Measurements from ENCODE around the gene SF3A1.

Gene SF3A1

DNA sequence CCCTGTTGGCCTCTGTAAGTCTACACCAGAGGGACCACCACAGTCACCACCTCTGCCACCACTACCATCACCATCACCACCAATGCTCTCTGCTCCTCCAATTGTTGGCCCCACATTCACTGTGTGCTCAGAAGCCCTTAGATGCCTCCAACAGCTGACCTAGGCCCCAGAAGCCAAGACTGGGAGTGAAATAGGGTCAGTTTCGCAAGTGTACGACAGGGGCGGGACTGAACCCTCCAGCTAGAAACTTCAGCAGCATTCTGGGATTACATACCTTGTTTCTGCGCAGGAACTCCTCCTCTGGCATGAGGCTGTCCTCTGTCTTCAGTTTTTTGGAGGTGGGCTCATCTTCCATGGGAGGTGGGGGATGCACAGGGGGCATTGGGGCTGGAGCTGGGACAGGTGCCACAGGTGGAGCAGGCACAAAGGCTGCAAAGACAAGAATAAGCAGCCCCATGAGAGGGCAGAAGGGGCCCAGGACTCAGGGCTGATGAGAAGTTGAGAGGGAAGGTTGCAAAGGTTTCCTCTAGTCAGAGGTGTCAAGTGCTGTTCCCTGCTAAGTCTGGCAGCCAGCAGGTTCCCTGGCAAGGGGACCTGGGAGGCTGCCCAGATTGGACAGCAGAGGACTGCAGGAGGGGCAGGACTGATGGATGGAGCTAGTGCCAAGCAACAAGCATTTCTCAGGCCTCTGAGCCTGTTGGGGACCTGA, 19.8 kb downstream of the SF3A1 start:
- TF ChIP-seq, protein P1, sequence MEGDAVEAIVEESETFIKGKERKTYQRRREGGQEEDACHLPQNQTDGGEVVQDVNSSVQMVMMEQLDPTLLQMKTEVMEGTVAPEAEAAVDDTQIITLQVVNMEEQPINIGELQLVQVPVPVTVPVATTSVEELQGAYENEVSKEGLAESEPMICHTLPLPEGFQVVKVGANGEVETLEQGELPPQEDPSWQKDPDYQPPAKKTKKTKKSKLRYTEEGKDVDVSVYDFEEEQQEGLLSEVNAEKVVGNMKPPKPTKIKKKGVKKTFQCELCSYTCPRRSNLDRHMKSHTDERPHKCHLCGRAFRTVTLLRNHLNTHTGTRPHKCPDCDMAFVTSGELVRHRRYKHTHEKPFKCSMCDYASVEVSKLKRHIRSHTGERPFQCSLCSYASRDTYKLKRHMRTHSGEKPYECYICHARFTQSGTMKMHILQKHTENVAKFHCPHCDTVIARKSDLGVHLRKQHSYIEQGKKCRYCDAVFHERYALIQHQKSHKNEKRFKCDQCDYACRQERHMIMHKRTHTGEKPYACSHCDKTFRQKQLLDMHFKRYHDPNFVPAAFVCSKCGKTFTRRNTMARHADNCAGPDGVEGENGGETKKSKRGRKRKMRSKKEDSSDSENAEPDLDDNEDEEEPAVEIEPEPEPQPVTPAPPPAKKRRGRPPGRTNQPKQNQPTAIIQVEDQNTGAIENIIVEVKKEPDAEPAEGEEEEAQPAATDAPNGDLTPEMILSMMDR (IDR thresholded peaks at IDR 0.05; ENCODE audit: low read length, missing control alignments): no peak
- DNase-seq (ENCODE audit: low read depth): no peak
- no peak overlapping the region for H3K4me3 ChIP-seq (replicated peaks; ENCODE audit: low read depth, low read length)

DNA sequence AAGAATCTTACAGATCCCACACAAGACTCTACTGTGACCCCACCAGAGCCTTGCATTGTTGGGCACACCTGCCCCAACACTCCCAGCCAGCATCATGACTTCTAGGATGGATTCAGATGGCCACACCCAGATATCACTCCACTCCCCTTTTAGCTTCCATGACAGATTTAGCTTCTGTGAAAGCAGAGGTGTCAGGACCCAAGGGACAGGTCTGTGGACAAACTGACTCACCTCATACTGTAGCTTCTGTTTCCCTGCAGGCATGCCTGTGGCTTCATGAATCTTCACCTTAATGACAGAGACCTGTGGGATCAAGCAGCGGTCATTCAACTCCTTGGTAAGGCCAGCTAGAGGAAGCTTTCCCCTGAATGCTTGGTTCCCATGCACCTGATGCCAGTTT, 21.5 kb downstream of the SF3A1 start:
- TF ChIP-seq, protein P1 (IDR thresholded peaks at IDR 0.05; ENCODE audit: low read length, missing control alignments): no peak
- no peak overlapping the region for H3K4me3 ChIP-seq (replicated peaks; ENCODE audit: low read depth, low read length)
- no peak for DNase-seq (ENCODE audit: low read depth)

DNA sequence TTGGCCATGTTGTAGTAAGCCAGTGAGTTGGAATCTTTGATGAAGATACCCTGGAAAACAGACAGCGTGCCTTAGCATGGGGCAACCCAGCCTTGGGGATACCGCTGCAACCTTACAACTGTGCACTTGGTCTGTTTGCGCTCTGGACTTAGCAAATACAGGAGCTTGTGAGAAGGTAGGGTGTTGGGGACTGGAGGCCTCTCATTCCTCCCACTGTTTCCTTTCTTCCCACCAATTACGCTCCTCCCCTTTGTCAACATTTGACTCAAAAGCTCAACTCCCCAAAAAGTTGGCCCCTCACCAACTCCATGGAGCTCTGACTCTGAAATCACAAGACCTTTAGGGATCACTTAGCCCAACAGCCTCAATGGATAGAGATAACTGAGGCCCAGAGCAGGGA, 22.0 kb downstream of the SF3A1 start:
- no peak for DNase-seq (ENCODE audit: low read depth)
- TF ChIP-seq, protein P1 (IDR thresholded peaks at IDR 0.05; ENCODE audit: low read length, missing control alignments): no peak
- no peak overlapping the region for H3K4me3 ChIP-seq (replicated peaks; ENCODE audit: low read depth, low read length)

DNA sequence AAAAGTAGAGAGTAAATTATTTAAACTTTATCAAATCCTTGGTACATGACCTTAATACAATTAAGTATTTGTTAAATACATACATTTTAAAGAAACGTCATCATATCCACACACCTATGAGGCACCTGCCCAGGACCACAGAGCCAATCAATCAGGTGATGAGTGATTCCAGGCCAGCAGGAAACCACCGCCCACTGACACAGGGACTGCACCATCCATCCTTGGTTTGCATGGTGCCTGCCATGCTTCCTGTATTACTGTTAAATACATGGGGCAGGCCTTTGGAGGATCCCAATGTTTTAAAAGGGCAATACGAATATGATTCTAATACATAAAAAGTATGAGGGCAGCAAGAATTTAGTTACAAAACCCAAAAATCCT, 23.0 kb downstream of the SF3A1 start:
- no peak for DNase-seq (ENCODE audit: low read depth)
- TF ChIP-seq, protein P1 (IDR thresholded peaks at IDR 0.05; ENCODE audit: low read length, missing control alignments): no peak
- no peak overlapping the region for H3K4me3 ChIP-seq (replicated peaks; ENCODE audit: low read depth, low read length)

DNA sequence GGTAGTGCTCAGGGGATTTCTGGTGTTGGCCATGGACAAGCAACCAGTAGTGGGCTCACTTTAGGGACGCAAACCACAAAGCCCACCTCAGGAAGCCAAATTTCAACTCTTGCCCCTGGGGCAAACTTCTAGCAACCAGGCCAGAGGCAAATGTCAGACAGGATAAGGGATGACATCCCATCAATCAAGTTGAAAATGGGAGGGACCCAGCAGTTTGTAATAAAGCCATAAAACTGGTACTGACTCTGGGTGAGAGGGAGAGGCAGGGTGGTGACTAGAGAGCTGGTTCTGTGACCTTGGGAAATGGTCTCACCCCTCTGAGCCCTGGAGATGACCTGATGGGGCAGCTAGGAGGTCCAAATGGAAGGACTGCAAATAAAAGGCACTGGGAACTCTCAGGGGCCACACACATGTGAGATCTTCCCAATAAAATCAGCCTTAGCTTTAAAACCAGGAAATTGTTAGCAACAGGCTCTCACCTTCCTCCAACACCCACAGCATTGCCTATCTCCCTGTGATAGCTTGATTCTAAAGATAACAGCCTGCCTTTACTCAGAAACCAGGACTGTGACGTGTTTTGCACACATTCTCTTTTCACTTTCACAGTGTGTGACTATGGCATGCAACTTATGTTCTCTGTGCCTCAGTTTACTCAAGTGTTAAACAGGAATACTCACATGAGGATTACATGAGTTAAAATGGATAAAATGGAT, 23.5 kb downstream of the SF3A1 start:
- no peak for DNase-seq (ENCODE audit: low read depth)
- H3K4me3 ChIP-seq (replicated peaks; ENCODE audit: low read depth, low read length): no peak overlapping the region
- TF ChIP-seq, protein P1 (IDR thresholded peaks at IDR 0.05; ENCODE audit: low read length, missing control alignments): no peak

DNA sequence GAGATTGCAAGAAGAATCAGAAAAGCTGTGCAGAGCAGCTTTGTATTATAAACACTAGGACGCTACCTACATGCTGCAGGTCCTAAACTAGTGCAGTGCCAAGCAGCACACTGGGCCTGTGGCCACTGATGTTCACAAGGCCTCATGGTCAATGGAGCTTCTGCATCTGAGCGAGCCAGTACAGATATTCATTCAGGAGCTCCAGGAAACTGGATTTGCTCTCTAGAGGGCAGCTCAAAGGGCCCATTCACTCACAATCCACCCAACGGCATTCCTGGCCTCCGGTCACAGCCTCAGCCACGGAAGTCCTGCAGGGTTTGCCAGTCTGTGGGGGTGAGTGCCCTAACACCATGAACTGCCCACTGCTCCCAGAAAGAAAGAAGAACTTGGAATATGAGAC, 24.1 kb downstream of the SF3A1 start:
- TF ChIP-seq, protein P1 (IDR thresholded peaks at IDR 0.05; ENCODE audit: low read length, missing control alignments): no peak
- DNase-seq (ENCODE audit: low read depth): no peak
- H3K4me3 ChIP-seq (replicated peaks; ENCODE audit: low read depth, low read length): no peak overlapping the region
